SU-DHL-6 (cell line): Measurements from ENCODE around the gene MED8.

Source experiments
- CTCF ChIP-seq: fragments of 200-600 bp; sonication (generic); IDR thresholded peaks from one replicate; pipeline ENCODE4 v1.5.1; 2017; ENCODE audit warnings: antibody characterized with exemption, mild to moderate bottlenecking, low read length, moderate library complexity; ENCODE audit not compliant: insufficient read depth, poor library complexity, severe bottlenecking
- EZH2phosphoT487 ChIP-seq: fragments of 200-600 bp; sonication (generic), shearing (Covaris generic); conservative IDR thresholded peaks from 2 replicates; pipeline ENCODE4 v1.6.1; 2018; ENCODE audit warnings: mild to moderate bottlenecking, antibody characterized with exemption, low read length, moderate library complexity, mixed read lengths

DNA sequence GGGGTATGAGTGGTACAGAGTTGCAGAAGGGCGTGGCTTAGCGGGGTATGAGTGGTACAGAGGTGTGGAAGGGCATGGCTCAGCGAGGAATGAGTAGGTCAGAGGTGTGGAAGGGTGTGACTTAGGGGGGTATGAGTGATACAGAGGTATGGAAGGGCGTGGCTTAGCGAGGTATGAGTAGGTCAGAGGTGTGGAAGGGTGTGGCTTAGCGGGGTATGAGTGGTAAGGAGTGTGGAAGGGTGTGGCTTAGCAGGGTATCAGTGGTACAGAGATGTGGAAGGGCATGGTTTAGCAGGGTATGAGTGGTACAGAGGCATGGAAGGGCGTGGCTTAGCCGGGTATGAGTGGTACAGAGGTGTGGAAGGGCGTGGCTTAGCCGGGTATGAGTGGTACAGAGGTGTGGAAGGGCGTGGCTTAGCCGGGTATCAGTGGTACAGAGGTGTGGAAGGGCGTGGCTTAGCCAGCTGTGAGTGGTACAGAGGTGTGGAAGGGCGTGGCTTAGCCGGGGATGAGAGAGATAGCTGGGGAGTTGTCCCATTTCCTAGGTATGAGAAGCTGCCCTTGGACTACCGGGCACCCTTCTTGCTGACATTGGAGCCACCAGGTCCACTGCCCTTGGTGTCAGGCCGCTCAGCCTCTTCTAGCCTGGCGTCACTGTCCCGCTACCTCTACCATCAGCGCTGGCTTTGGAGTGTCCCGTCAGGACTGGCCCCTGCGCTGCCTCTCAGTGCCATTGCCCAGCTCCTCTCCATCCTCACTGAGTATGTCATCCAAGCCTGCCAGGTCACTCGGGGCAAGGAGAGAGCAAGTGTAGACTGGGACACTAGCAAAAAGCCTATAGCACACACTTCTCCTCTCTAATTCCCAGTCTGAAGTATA lies 34.3 kb upstream of the MED8 start:
- no peak for TF ChIP-seq CTCF
- no peak for TF ChIP-seq EZH2phosphoT487
